ENCODE results near the gene LRRC25. TPM values are rescaled to one million over a fixed set of nuclear protein-coding genes. Genes with fewer than 3 reads are reported as not detected.

LRRC25 gene
- total and polyA plus RNA-seq, 10 of the 15 experiments (the other 5 are each of a cell fraction or from before 2014, with no cell fraction given) = 0.38 to 2.9 (median 1.2) TPM

- Histone ChIP-seq H3K27me3 (replicated peaks in 1 of 2; ENCODE audit: control insufficient read depth in 2 of 2, insufficient read depth in 2 of 2, low read length in 1 of 2) (no peaks in the 10 kb centered on the region), H3K9ac (ENCODE audit: control insufficient read depth, insufficient read depth, low read length) (peak overlapping the region; percentile 48), H3K4me3 (no peak overlapping the region), H3K36me3 (ENCODE audit: control insufficient read depth in 2 of 2, insufficient read depth in 2 of 2, low read length in 1 of 2) (no peaks in the 10 kb centered on the region), H3K4me2 (ENCODE audit: control insufficient read depth, insufficient read depth) (peak overlapping the region; percentile 67), H3K4me1 (ENCODE audit: control insufficient read depth, insufficient read depth, low read length) (peaks cover 14% of the 10 kb centered on the region), H2AFZ (ENCODE audit: control insufficient read depth, low read depth, low read length) (peak overlapping the region; percentile 88), H4K20me1 (ENCODE audit: control insufficient read depth, insufficient read depth) (no peaks in the 10 kb centered on the region), H3K79me2 (ENCODE audit: control insufficient read depth, insufficient read depth, low read length) (no peaks in the 10 kb centered on the region), H3K27ac (ENCODE audit: control insufficient read depth, insufficient read depth) (peak overlapping the region; percentile 37), H3K9me3 (replicated peaks; ENCODE audit: control insufficient read depth, insufficient read depth, low read length) (no peaks in the 10 kb centered on the region)
- SMC1A ChIA-PET (ENCODE audit: uncharacterized antibody, unreplicated experiment) = interaction anchor here (1.4 kb wide), 1 partner anchor 19 kb away, joined by 3 read pairs; no protein-coding TSS in a partner anchor
- DNase-seq (ENCODE audit: low read depth, low spot score) = peak; percentile 87
- ATAC-seq = peak; percentile 95
- POLR2A ChIA-PET = no interaction called here
- CTCF ChIA-PET = interaction anchor here (1.2 to 7.7 kb wide), 2 partner anchors 18 to 128 kb away, joined by 4 to 144 read pairs; partner anchors contain the start of gene GDF15
- intact Hi-C loops (cut with micrococcal nuclease; ENCODE audit: unreplicated experiment) (loop anchor here (1.0 to 2.0 kb wide), 2 partner anchors 20 to 69 kb away; no protein-coding TSS in a partner anchor), in situ Hi-C loops (cut with MboI) (loop anchor here (5.0 kb wide), 2 partner anchors 66 to 131 kb away; partner anchors contain the start of gene PGPEP1)
- peak; percentile 81 for FAIRE-seq
- BruUV-seq (replicated peaks) = no TSS peak
- WGBS (ENCODE audit: insufficient coverage, insufficient replicate concordance, low lambda C conversion rate, missing lambda C conversion rate) = 2% methylated on average over 10 of the region's 10 CpGs
- RAD21 ChIA-PET (ENCODE audit: unreplicated experiment) = interaction anchor here (2.1 kb wide), 1 partner anchor 59 kb away, joined by 5 read pairs; no protein-coding TSS in a partner anchor
- TF ChIP-seq, protein P1, sequence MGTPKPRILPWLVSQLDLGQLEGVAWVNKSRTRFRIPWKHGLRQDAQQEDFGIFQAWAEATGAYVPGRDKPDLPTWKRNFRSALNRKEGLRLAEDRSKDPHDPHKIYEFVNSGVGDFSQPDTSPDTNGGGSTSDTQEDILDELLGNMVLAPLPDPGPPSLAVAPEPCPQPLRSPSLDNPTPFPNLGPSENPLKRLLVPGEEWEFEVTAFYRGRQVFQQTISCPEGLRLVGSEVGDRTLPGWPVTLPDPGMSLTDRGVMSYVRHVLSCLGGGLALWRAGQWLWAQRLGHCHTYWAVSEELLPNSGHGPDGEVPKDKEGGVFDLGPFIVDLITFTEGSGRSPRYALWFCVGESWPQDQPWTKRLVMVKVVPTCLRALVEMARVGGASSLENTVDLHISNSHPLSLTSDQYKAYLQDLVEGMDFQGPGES (IDR thresholded peaks at IDR 0.05) = no peak
- TF ChIP-seq, protein P2, sequence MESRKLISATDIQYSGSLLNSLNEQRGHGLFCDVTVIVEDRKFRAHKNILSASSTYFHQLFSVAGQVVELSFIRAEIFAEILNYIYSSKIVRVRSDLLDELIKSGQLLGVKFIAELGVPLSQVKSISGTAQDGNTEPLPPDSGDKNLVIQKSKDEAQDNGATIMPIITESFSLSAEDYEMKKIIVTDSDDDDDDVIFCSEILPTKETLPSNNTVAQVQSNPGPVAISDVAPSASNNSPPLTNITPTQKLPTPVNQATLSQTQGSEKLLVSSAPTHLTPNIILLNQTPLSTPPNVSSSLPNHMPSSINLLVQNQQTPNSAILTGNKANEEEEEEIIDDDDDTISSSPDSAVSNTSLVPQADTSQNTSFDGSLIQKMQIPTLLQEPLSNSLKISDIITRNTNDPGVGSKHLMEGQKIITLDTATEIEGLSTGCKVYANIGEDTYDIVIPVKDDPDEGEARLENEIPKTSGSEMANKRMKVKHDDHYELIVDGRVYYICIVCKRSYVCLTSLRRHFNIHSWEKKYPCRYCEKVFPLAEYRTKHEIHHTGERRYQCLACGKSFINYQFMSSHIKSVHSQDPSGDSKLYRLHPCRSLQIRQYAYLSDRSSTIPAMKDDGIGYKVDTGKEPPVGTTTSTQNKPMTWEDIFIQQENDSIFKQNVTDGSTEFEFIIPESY (IDR thresholded peaks at IDR 0.05) = no peak
- TF ChIP-seq IKZF2 (IDR thresholded peaks at IDR 0.05) (peak; percentile 71 to 75; a peak in 3 of 4 replicates), GATAD2B (conservative IDR thresholded peaks at IDR 0.05; ENCODE audit: low read depth) (no peak), E2F8 (IDR thresholded peaks at IDR 0.05; ENCODE audit: low read depth, partially characterized antibody) (no peak), SMC3 (IDR thresholded peaks at IDR 0.05; ENCODE audit: borderline replicate concordance, low read length) (peak; percentile 66; the same call in 1 of the 2 replicates), FOXM1 (IDR thresholded peaks at IDR 0.05; ENCODE audit: low read depth, low read length) (no peak), SUPT20H (IDR thresholded peaks at IDR 0.05; ENCODE audit: borderline replicate concordance, control insufficient read depth, low read depth, low read length) (no peak), CEBPB (IDR thresholded peaks at IDR 0.05; ENCODE audit: borderline replicate concordance in 1 of 2, low read depth in 2 of 2, low read length in 2 of 2) (no peak), ZBED1 (IDR thresholded peaks at IDR 0.05; ENCODE audit: borderline replicate concordance) (no peak), SREBF2 (IDR thresholded peaks at IDR 0.05; ENCODE audit: low read length) (no peak), MEF2A (IDR thresholded peaks at IDR 0.05; ENCODE audit: insufficient read depth, low read depth, low read length) (no peak), CBFB (IDR thresholded peaks at IDR 0.05; ENCODE audit: low read depth) (peak; percentile 65; the same call in 1 of the 2 replicates), SMAD1 (IDR thresholded peaks at IDR 0.05; ENCODE audit: low read depth, partially characterized antibody) (no peak), WRNIP1 (IDR thresholded peaks at IDR 0.05; ENCODE audit: borderline replicate concordance, low read depth, low read length) (peak; percentile 43; the same call in 1 of the 2 replicates)
- TF ChIP-seq, protein P3, sequence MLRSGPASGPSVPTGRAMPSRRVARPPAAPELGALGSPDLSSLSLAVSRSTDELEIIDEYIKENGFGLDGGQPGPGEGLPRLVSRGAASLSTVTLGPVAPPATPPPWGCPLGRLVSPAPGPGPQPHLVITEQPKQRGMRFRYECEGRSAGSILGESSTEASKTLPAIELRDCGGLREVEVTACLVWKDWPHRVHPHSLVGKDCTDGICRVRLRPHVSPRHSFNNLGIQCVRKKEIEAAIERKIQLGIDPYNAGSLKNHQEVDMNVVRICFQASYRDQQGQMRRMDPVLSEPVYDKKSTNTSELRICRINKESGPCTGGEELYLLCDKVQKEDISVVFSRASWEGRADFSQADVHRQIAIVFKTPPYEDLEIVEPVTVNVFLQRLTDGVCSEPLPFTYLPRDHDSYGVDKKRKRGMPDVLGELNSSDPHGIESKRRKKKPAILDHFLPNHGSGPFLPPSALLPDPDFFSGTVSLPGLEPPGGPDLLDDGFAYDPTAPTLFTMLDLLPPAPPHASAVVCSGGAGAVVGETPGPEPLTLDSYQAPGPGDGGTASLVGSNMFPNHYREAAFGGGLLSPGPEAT (IDR thresholded peaks at IDR 0.05; ENCODE audit: low read depth) = peak; percentile 45
Observed at GRCh38 chr19:18408053-18408476, 10.6 kb upstream of the LRRC25 start.
